DMS53 treated with DMSO at 0.1 percent for 48 hours (cell line): Measurements from ENCODE around the gene DACT3.
A peak's percentile ranks its signal among the peaks of the same experiment; 100 is the strongest.

Source experiments
- DNase-seq: peaks from one replicate; lab custom pipeline; 2025; ENCODE audit not compliant: unreplicated experiment; lab: John Stamatoyannopoulos, UW

DACT3 gene

DNA sequence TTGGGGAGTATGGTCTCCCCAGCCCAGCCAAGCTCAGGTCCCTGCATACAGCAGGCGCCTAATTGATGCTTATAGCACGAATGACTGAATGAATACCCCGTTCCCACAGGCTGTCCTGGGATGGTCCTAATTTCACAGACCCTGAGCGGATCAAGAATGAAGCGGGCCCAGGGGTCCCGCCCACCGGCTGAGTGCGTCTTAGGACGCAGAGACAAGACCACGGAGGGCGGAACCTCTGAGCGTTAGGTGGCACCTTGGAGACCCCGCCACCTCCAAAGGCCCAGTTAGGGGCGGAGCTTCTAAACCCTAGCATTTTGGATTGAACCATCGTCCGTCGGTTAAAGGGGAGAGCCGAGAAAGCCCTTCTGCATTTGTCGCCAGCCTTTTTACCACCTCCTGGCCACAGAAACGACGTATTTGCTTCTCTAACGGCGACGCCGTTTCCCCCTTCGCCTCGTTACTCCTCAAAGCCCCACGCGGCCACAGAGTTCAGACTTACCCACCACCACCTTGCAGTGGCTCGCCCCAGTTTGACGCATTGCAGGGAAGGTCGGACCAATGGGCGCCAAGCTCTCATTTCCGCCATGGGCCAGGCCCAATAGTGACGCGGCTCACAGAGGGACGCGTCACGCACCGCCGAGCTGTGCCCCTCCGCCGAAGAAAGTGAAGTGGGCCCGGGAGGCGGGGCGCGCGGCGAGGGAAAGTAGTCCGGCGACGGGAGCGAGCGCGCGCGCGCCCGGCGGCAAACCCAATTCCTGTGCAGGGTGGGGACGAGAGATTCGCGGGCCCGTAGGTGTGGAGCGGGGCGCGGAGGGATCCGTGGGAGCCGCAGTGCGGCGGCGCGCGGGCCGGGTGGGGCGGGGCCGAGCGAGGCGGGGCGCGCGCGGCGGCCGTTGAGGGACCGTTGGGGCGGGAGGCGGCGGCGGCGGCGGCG, 60.3 kb downstream of the DACT3 start:
- DNase-seq, result peak; percentile 89

DNA sequence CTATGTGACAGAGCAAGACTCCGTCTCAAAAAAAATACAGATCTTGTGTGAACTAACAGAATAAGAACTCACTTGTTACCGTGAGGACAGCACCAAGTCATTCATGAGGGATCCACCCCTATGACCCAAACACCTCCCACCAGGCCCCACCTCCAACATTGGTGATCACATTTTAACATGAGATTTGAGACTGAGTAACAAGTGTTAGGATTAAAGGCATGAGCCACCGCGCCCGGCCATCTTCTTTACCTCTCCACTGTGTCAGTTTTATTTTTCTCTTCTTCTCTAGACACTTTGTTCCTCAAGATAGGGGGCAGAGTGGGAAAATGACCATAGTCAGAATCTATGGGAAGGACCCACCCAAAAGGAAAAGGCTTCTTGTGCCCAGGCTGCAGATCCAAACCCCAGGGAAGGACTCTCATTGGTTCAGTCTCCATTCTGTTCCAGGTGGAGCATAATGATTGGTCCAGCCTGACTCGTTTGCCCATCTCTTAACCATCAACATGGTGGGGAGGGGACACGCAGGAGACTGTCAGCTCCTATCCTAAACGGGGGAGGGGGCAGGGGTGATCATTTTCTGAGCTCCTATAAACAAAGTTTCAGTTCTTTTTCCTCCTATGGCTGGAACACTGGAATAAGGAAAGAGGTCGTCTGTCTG, 61.1 kb downstream of the DACT3 start:
- DNase-seq, result no peak

GRCh38 chr19:46598372-46598917, 62.5 kb downstream of the DACT3 start:
- DNase-seq, result no peak
